HG02870 (cell line): ENCODE results near the gene ME1.
A peak's percentile ranks its signal among the peaks of the same experiment; 100 is the strongest.
"Not testable (repeated sequence)": the region's sequence is repeated elsewhere in the genome, so short reads cannot be mapped to it uniquely, and the experiment has no call there.

Experiments
- ATAC-seq: cut with Tn5 transposase; IDR thresholded peaks from one replicate; pipeline ENCODE4 v1.9.1; 2021; ENCODE audit warnings: mild to moderate bottlenecking, moderate library complexity; ENCODE audit not compliant: unreplicated experiment

The ME1 gene

DNA sequence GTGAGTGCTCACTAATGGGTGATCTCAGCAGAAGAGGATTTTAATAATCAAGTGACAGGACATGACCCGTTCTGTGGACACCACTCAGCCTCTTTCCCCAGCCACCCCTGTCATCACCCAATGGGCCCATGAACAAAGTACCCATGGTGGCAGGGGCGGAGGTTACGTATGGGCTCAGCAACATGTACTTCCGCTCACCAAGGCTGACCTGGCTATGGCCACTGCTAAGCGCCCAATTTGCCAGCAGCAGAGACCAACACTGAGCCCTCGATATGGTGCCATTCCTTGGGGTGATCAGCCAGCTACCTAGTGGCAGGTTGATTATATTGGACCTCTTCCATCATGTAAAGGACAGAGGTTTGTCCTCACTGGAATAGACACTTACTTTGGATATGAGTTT lies 68.5 kb downstream of the ME1 start:
- not testable (repeated sequence) for ATAC-seq

GRCh38 chr6:83359638-83360037 lies 71.2 kb downstream of the ME1 start:
- ATAC-seq, result no peak

DNA sequence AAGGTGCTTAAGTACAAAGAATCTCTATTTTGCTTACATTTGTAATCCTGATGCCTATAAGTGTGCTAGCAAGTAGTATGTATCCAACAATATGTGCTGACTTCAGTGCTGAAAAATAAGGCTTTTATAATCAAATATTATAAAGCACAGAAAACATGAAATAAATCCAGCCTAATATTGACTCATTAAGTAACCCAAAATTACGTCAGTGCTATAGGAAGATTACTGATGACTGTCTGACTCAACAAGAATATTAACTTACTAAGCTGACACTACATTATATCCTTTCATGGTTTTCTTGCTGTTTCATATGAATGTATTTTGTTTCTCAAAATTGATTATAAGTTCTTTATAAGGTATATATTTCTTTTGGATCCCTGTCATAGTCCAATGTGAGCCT lies 76.1 kb downstream of the ME1 start:
- no peak for ATAC-seq

DNA sequence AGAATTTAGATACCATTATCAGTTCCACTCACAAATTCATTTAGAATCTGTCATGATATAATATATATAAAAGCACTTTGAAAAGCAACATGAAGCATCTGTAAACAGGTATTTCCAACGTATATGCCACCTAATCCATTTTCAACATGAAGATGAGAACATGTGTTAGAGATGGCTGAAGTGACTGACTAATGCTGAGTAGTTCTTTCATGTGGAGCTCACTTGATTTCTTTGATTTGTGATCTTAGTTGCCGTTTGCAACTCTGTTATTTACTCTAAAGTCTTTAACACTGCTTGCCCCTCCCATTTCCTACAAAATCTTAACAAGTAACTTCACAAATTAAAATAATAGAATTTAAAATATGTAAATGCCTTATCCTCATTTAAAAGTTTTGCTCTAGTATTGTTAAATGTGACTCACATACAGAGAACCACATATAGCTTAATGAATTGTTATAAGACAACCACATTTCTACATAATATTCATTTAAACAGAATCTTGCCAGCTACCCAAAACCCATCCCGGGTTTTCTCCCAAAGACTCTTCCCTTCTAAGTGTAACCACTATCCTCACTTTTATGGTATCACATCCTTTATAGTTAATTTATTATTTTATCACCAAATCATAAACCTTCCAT lies 78.3 kb downstream of the ME1 start:
- ATAC-seq, result no peak

GRCh38 chr6:83343121-83343520 lies 87.7 kb downstream of the ME1 start:
- no peak for ATAC-seq

- no peak for ATAC-seq
Measured at GRCh38 chr6:83341765-83342164, 89.1 kb downstream of the ME1 start.

DNA sequence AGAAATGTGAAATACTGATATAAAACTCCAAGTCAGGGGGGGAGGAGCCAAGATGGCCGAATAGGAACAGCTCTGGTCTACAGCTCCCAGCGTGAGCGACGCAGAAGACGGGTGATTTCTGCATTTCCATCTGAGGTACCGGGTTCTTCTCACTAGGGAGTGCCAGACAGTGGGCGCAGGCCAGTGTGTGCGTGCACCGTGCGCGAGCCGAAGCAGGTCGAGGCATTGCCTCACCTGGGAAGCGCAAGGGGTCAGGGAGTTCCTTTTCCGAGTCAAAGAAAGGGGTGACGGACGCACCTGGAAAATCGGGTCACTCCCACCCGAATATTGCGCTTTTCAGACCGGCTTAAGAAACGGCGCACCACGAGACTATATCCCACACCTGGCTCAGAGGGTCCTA lies 96.9 kb downstream of the ME1 start:
- not testable (repeated sequence) for ATAC-seq

DNA sequence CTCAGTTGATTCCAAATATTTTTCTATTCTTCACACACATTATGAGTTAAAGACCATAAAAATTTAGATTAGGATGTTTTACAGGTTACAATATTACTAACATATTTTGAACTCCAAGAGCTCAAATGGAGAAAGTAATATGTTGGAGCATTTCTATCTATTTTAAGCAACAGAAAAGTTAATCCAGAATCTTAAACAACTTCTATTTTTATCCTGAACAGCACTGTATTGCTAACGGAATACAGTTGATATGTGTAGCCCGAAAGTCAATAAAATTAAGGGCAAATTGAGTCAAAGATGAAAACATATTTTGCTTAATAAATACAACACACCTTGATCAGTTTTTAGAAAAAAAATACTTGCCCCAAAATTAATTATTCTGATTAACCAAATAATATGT lies 97.4 kb downstream of the ME1 start:
- ATAC-seq, result no peak

GRCh38 chr6:83314693-83315092 lies 116.2 kb downstream of the ME1 start:
- no peak for ATAC-seq

DNA sequence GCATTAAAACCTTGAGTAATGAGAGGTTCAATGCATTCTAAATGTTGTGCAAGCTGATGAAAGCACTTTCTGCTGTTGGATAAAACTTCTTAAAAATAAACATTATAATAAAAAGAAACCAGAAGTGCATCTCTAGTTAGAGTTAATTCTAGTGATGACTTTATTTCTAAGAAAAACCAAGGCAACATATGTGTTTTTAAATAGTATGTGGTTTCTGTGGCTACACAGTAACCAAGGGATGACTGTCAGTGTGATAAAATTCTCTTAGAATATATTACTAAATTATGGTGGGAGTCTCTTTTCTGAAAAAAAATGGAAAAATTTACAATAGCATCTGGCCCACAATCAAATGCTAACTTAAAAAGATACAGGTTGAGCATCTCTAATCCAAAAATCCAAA lies 117.0 kb downstream of the ME1 start:
- no peak for ATAC-seq

DNA sequence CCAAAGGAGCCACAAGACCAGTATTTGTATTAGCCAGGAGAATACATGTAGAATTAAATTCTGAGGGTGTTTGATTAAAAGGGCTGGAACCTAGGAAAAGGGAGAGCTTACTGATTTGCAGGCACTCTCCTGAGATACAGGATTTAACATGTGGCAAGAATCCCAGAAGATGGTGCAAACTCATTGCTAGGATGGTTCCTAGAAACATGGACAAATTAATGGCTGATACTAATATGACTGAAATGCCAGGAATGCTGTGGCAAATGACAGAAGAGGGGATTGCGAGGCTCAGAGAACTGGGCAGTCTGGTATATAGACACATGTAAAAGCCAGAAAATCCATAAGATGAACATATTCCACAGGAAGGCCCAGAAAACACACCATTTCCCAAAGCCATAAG lies 119.6 kb downstream of the ME1 start:
- ATAC-seq, result no peak

DNA sequence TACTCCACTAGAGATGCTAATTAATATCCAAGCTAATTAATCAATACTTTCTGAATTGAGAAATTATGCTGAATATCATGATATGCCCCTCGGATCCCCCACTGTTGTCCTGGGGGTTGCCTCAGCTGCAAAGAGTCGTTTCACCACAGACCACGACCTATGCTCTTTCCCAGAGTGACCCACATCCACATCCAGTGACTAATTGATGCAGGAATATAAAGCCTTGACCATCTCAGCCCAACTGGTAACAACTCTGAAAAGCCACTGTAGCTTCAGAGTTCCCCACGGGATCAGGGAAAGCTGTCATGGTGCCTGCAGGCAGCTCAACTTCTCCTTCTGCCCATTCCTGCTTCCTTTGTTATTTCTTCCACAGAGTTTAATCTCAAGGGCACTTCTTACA lies 120.8 kb downstream of the ME1 start:
- ATAC-seq, result no peak

- no peak for ATAC-seq
Measured at GRCh38 chr6:83309344-83309743, 121.5 kb downstream of the ME1 start.

DNA sequence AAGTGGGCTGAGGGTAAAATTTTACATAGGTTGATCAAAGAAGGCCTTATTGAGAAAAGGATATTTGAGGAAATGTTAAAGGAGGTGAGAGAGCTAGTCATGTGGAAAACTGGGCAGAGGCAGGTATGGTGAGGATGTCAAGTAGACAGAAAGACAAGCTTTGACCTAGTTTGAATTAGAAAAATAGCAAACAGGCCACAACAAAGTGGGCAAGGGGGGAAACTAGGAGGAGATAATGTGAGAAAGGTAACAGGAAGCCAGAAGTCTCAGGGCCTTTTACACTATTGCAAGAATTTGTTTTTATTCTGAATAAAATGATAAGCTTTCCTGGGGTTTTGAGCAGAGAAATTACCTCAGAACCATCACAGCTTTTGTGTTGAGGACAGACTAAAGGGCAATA lies 122.0 kb downstream of the ME1 start:
- ATAC-seq, result no peak

GRCh38 chr6:83307849-83308248 lies 123.0 kb downstream of the ME1 start:
- no peak for ATAC-seq

- no peak for ATAC-seq
Measured at GRCh38 chr6:83303426-83303825, 127.4 kb downstream of the ME1 start.

GRCh38 chr6:83294676-83295075 lies 136.2 kb downstream of the ME1 start:
- no peak for ATAC-seq

GRCh38 chr6:83292900-83293843 lies 137.7 kb downstream of the ME1 start:
- peak; percentile 86 for ATAC-seq

GRCh38 chr6:83287298-83287697 lies 143.6 kb downstream of the ME1 start:
- ATAC-seq, result not testable (repeated sequence)

GRCh38 chr6:83285917-83286316 lies 144.9 kb downstream of the ME1 start:
- ATAC-seq, result no peak

- no peak for ATAC-seq
Measured at GRCh38 chr6:83273596-83273995, 157.3 kb downstream of the ME1 start.

DNA sequence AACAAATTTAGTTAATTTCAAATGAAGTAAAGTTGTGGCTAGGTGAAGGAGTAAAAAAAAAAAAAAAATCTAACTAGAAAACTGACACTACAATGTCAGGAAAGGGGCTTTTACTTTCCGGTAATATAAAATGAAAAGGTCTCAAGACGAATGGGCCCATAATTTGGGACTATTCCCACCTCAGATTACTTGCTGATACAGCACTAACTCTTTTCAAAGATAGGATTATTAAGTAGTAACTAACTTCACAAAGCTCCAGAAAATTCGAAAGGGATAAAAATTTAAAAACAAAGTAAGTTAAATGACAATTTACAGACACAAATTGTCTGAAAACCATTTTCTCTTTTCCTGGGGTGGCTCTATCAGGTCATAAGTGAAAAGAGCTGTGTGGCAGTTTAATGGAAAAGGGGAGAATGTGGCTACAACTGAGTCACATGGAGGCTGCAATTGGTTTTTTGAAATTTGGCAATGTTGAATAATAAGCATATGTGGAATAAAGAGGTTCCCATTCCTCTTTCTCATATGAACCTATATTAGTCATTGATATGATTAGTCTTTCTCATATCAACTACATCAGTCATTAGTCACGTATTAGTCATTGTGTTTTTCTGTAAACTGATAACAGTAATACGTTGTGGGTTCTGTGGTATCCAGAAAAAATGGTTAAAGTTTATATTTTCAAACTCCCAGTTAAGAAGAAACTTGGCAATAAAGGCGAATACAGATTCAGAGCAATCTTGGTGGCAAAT lies 159.7 kb downstream of the ME1 start:
- peak; percentile 80 for ATAC-seq
